Breast epithelium (tissue), 3 donors: ENCODE measurements around the gene IL22.

Source experiments
- CTCF ChIP-seq, 3 donors: fragments of 450-650 bp; IDR thresholded peaks; one replicate each; pipeline ENCODE4 v1.5.1; 2016 to 2017; ENCODE audit warnings: antibody characterized with exemption in 3 of 3, mild to moderate bottlenecking in 3 of 3, moderate library complexity in 3 of 3
- POLR2A ChIP-seq: fragments of 450-650 bp; IDR thresholded peaks from one replicate; pipeline ENCODE4 v1.6.1; 2016; ENCODE audit warnings: antibody characterized with exemption, mild to moderate bottlenecking, moderate library complexity
- POLR2AphosphoS5 ChIP-seq, 3 donors: sonication (generic); formaldehyde crosslinking; IDR thresholded peaks; one replicate each; pipeline ENCODE4 v1.6.1; 2017; ENCODE audit warnings: antibody characterized with exemption in 3 of 3

GRCh38 chr12:68224613-68225285, 28.7 kb downstream of the IL22 start:
- no peak for TF ChIP-seq CTCF (IDR thresholded peaks at IDR 0.05)
- no peak for TF ChIP-seq POLR2A
- no peak for TF ChIP-seq POLR2AphosphoS5 (IDR thresholded peaks at IDR 0.05)
